ENCODE measurements around the gene RYR3. TPM values are rescaled to one million over a fixed set of nuclear protein-coding genes. Genes with fewer than 3 reads are reported as not detected.

The RYR3 gene
- polyA plus RNA-seq, 1 donor (not counting 4 experiments of a cell fraction or from before 2014, with no cell fraction given): 0.04 TPM

DNA sequence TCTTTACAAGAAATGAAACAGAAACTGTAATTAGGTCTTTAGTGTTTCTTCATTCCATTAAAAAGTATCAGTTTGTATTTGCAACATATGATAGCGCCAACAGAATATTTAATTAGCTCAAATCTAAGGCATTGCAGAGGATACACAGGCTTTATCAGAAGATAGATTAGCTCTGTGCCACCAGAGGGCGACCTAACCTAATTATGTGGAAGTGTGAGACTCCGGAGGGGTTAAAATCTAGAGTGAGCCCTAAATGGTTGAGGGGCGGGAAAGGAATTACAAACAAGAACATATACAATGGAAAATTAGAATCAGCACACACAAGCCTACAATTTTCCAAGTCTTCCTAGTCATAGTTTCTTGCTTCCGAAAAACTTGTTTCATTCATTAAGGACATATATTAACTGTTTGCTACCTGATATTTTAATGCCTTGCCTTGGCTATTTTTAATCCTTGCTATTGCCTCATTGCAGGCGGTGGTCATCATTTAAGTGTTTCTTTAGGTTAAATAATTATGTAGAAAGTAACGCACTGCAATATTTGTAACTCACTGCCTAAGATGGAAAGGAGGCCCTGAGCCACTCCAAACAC is 18.0 kb upstream of the RYR3 start:
- peak; percentile 73 for FAIRE-seq
- no peak overlapping the region for H3K27ac ChIP-seq (ENCODE audit: control insufficient read depth, insufficient read depth, low read length)
- no peak overlapping the region for H3K9ac ChIP-seq (ENCODE audit: control insufficient read depth, extremely low read depth, insufficient read depth, low read length)
- no peaks in the 10 kb centered on the region for H3K9me1 ChIP-seq (ENCODE audit: control insufficient read depth, extremely low read depth, insufficient read depth, low read length)
- dilution Hi-C loops (cut with MboI; ENCODE audit: extremely low pct_ligation_motif_present, low sequenced_read_pairs): no loop called here
- peak; percentile 56 to 74 (median 60) for TF ChIP-seq CTCF (optimal IDR thresholded peaks at IDR 0.05 in 1 of 3, IDR thresholded peaks at IDR 0.05 in 1 of 3, conservative IDR thresholded peaks at IDR 0.05 in 1 of 3; ENCODE audit: extremely low read depth in 1 of 3, insufficient read depth in 2 of 3, low read length in 3 of 3)
- TF ChIP-seq EZH2 (IDR thresholded peaks at IDR 0.05; ENCODE audit: low read length): no peak
- H3K27me3 ChIP-seq (ENCODE audit: control insufficient read depth, extremely low read depth, insufficient read depth, low read length): no peaks in the 10 kb centered on the region
- no peak overlapping the region for H3K4me3 ChIP-seq (ENCODE audit: control insufficient read depth in 2 of 3, extremely low read depth in 1 of 3, insufficient read depth in 2 of 3, low read depth in 1 of 3, low read length in 3 of 3)
- no peaks in the 10 kb centered on the region for H3K9me3 ChIP-seq (ENCODE audit: control insufficient read depth, low read depth, low read length)
- no peak overlapping the region for H3K4me2 ChIP-seq (ENCODE audit: control insufficient read depth, extremely low read depth, insufficient read depth, low read depth, low read length)
- no peak overlapping the region for H2AFZ ChIP-seq (ENCODE audit: control insufficient read depth, low read length)
- no peaks in the 10 kb centered on the region for H3K79me2 ChIP-seq (ENCODE audit: control insufficient read depth, insufficient read depth, low read length)
- no peaks in the 10 kb centered on the region for H4K20me1 ChIP-seq (ENCODE audit: control insufficient read depth, extremely low read depth, insufficient read depth, low read length)
- no peak for DNase-seq (ENCODE audit: low read depth, low spot score)
- peaks cover 26% of the 10 kb centered on the region for H3K4me1 ChIP-seq (ENCODE audit: control insufficient read depth, extremely low read depth, insufficient read depth, low read length)
- no peaks in the 10 kb centered on the region for H3K36me3 ChIP-seq (ENCODE audit: control insufficient read depth in 2 of 2, extremely low read depth in 1 of 2, insufficient read depth in 2 of 2, low read length in 2 of 2)

GRCh38 chr15:33293713-33294334 is 16.9 kb upstream of the RYR3 start:
- FAIRE-seq (peak; percentile 49), DNase-seq (ENCODE audit: low read depth, low spot score) (no peak)
- no peaks in the 10 kb centered on the region for H3K27me3 ChIP-seq (ENCODE audit: control insufficient read depth, extremely low read depth, insufficient read depth, low read length)
- no peak overlapping the region for H3K9ac ChIP-seq (ENCODE audit: control insufficient read depth, extremely low read depth, insufficient read depth, low read length)
- H3K36me3 ChIP-seq (ENCODE audit: control insufficient read depth in 2 of 2, extremely low read depth in 1 of 2, insufficient read depth in 2 of 2, low read length in 2 of 2): no peaks in the 10 kb centered on the region
- TF ChIP-seq EZH2 (IDR thresholded peaks at IDR 0.05; ENCODE audit: low read length) (no peak), CTCF (optimal IDR thresholded peaks at IDR 0.05 in 1 of 3, IDR thresholded peaks at IDR 0.05 in 1 of 3, conservative IDR thresholded peaks at IDR 0.05 in 1 of 3; ENCODE audit: extremely low read depth in 1 of 3, insufficient read depth in 2 of 3, low read length in 3 of 3) (no peak)
- H3K27ac ChIP-seq (ENCODE audit: control insufficient read depth, insufficient read depth, low read length): no peak overlapping the region
- H3K79me2 ChIP-seq (ENCODE audit: control insufficient read depth, insufficient read depth, low read length): no peaks in the 10 kb centered on the region
- dilution Hi-C loops (cut with MboI; ENCODE audit: extremely low pct_ligation_motif_present, low sequenced_read_pairs): no loop called here
- H2AFZ ChIP-seq (ENCODE audit: control insufficient read depth, low read length): peak overlapping the region; percentile 13
- no peaks in the 10 kb centered on the region for H3K9me3 ChIP-seq (ENCODE audit: control insufficient read depth, low read depth, low read length)
- H4K20me1 ChIP-seq (ENCODE audit: control insufficient read depth, extremely low read depth, insufficient read depth, low read length): no peaks in the 10 kb centered on the region
- H3K4me3 ChIP-seq (ENCODE audit: control insufficient read depth in 2 of 3, extremely low read depth in 1 of 3, insufficient read depth in 2 of 3, low read depth in 1 of 3, low read length in 3 of 3): no peak overlapping the region
- H3K4me2 ChIP-seq (ENCODE audit: control insufficient read depth, extremely low read depth, insufficient read depth, low read depth, low read length): no peak overlapping the region
- H3K4me1 ChIP-seq (ENCODE audit: control insufficient read depth, extremely low read depth, insufficient read depth, low read length): peaks cover 36% of the 10 kb centered on the region
- H3K9me1 ChIP-seq (ENCODE audit: control insufficient read depth, extremely low read depth, insufficient read depth, low read length): no peaks in the 10 kb centered on the region
